HG03432 (cell line): Measurements from ENCODE around the gene LIPG.
"Not testable (repeated sequence)": the region's sequence is repeated elsewhere in the genome, so short reads cannot be mapped to it uniquely, and the experiment has no call there.

Experiments
- ATAC-seq: cut with Tn5 transposase; IDR thresholded peaks from one replicate; pipeline ENCODE4 v1.9.1; 2021; ENCODE audit warnings: mild to moderate bottlenecking, moderate library complexity; ENCODE audit not compliant: unreplicated experiment

LIPG gene

GRCh38 chr18:49570836-49571235 is 9.0 kb downstream of the LIPG start:
- ATAC-seq, result no peak

- no peak for ATAC-seq
These were observed 10.9 kb downstream of the LIPG start for GRCh38 chr18:49572611-49573345.

- ATAC-seq, result no peak
These were observed 12.0 kb downstream of the LIPG start for GRCh38 chr18:49573835-49574234.

- ATAC-seq, result not testable (repeated sequence)
These were observed 17.2 kb downstream of the LIPG start for GRCh38 chr18:49579041-49579440.

- not testable (repeated sequence) for ATAC-seq
These were observed 17.7 kb downstream of the LIPG start for GRCh38 chr18:49579583-49579982.

GRCh38 chr18:49580279-49580678 is 18.4 kb downstream of the LIPG start:
- ATAC-seq, result no peak

GRCh38 chr18:49581371-49581770 is 19.5 kb downstream of the LIPG start:
- no peak for ATAC-seq

GRCh38 chr18:49582579-49582978 is 20.7 kb downstream of the LIPG start:
- no peak for ATAC-seq

- no peak for ATAC-seq
These were observed 22.5 kb downstream of the LIPG start for GRCh38 chr18:49584394-49584793.

- not testable (repeated sequence) for ATAC-seq
These were observed 23.1 kb downstream of the LIPG start for GRCh38 chr18:49584951-49585350.

- no peak for ATAC-seq
These were observed 24.2 kb downstream of the LIPG start for GRCh38 chr18:49585781-49586663.

GRCh38 chr18:49588171-49588570 is 26.3 kb downstream of the LIPG start:
- ATAC-seq, result no peak

GRCh38 chr18:49588971-49589370 is 27.1 kb downstream of the LIPG start:
- no peak for ATAC-seq

- no peak for ATAC-seq
These were observed 28.8 kb downstream of the LIPG start for GRCh38 chr18:49590608-49591007.

- ATAC-seq, result no peak
These were observed 29.4 kb downstream of the LIPG start for GRCh38 chr18:49591271-49591670.

- no peak for ATAC-seq
These were observed 29.9 kb downstream of the LIPG start for GRCh38 chr18:49591775-49592174.

- ATAC-seq, result no peak
These were observed 34.8 kb downstream of the LIPG start for GRCh38 chr18:49596687-49597086.

GRCh38 chr18:49597157-49597931 is 35.5 kb downstream of the LIPG start:
- no peak for ATAC-seq

- ATAC-seq, result no peak
These were observed 39.4 kb downstream of the LIPG start for GRCh38 chr18:49601211-49601610.

GRCh38 chr18:49608366-49609255 is 46.8 kb downstream of the LIPG start:
- ATAC-seq, result no peak
